ENCODE results near the gene SOX2. TPM values are rescaled to one million over a fixed set of nuclear protein-coding genes. Genes with fewer than 3 reads are reported as not detected.

Gene SOX2
- total RNA-seq, 4 donors from 2014 or later = 0.27 to 0.34 TPM; not detected in 2

- WGBS, 2 donors = 9 to 12% methylated on average over 19 to 21 of the region's 37 CpGs
- no peaks in the 10 kb centered on the region for H3K9me3 ChIP-seq
- peaks cover 0 to 22% of the 10 kb centered on the region in 2 donors for H3K4me1 ChIP-seq
- intact Hi-C loops (cut with DNase I) = loop anchor here (10.0 kb wide), 1 partner anchor 974 kb away; no protein-coding TSS in a partner anchor
- H3K27me3 ChIP-seq = peaks cover 68% of the 10 kb centered on the region
- no peaks in the 10 kb centered on the region for H3K36me3 ChIP-seq
- TF ChIP-seq CTCF (IDR thresholded peaks at IDR 0.05) = no peak
- TF ChIP-seq POLR2A (IDR thresholded peaks at IDR 0.05) = no peak
- no peak overlapping the region for H3K27ac ChIP-seq
- H3K4me3 ChIP-seq (replicated peaks in 1 of 3) = no peak overlapping the region
- no peak for DNase-seq
These were observed 1.1 kb upstream of the SOX2 start for GRCh38 chr3:181710345-181711291.

DNA sequence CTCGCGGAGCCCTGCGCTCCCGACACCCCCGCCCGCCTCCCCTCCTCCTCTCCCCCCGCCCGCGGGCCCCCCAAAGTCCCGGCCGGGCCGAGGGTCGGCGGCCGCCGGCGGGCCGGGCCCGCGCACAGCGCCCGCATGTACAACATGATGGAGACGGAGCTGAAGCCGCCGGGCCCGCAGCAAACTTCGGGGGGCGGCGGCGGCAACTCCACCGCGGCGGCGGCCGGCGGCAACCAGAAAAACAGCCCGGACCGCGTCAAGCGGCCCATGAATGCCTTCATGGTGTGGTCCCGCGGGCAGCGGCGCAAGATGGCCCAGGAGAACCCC is 464 bp downstream of the SOX2 start:
- intact Hi-C loops (cut with DNase I) = loop anchor here (10.0 kb wide), 1 partner anchor 973 kb away; no protein-coding TSS in a partner anchor
- DNase-seq = no peak
- H3K27me3 ChIP-seq = peaks cover 73% of the 10 kb centered on the region
- no peaks in the 10 kb centered on the region for H3K9me3 ChIP-seq
- WGBS, 2 donors = 2% methylated on average over 11 to 36 of the region's 44 CpGs
- no peak for TF ChIP-seq CTCF (IDR thresholded peaks at IDR 0.05)
- no peak for TF ChIP-seq POLR2A (IDR thresholded peaks at IDR 0.05)
- no peak overlapping the region for H3K4me3 ChIP-seq (replicated peaks in 1 of 3)
- no peaks in the 10 kb centered on the region for H3K36me3 ChIP-seq
- no peak overlapping the region for H3K27ac ChIP-seq
- H3K4me1 ChIP-seq = peaks cover 0 to 22% of the 10 kb centered on the region in 2 donors

GRCh38 chr3:181712553-181713279 is 991 bp downstream of the SOX2 start:
- no peaks in the 10 kb centered on the region for H3K9me3 ChIP-seq
- no peak for TF ChIP-seq POLR2A (IDR thresholded peaks at IDR 0.05)
- TF ChIP-seq CTCF (IDR thresholded peaks at IDR 0.05) = no peak
- H3K36me3 ChIP-seq = no peaks in the 10 kb centered on the region
- H3K4me3 ChIP-seq (replicated peaks in 1 of 3) = no peak overlapping the region
- DNase-seq = no peak
- peaks cover 0 to 22% of the 10 kb centered on the region in 2 donors for H3K4me1 ChIP-seq
- peaks cover 78% of the 10 kb centered on the region for H3K27me3 ChIP-seq
- intact Hi-C loops (cut with DNase I) = loop anchor here (10.0 kb wide), 1 partner anchor 972 kb away; no protein-coding TSS in a partner anchor
- WGBS, 2 donors = 2 to 4% methylated on average over 19 to 59 of the region's 65 CpGs
- H3K27ac ChIP-seq = no peak overlapping the region

DNA sequence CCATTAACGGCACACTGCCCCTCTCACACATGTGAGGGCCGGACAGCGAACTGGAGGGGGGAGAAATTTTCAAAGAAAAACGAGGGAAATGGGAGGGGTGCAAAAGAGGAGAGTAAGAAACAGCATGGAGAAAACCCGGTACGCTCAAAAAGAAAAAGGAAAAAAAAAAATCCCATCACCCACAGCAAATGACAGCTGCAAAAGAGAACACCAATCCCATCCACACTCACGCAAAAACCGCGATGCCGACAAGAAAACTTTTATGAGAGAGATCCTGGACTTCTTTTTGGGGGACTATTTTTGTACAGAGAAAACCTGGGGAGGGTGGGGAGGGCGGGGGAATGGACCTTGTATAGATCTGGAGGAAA is 1.5 kb downstream of the SOX2 start:
- H3K4me3 ChIP-seq (replicated peaks in 1 of 3) = no peak overlapping the region

More for the DNA sequence above, 1.5 kb downstream of the SOX2 start:
- H3K36me3 ChIP-seq = no peaks in the 10 kb centered on the region
- no peak overlapping the region for H3K27ac ChIP-seq
- TF ChIP-seq CTCF (IDR thresholded peaks at IDR 0.05) (no peak), POLR2A (IDR thresholded peaks at IDR 0.05) (no peak)
- no peaks in the 10 kb centered on the region for H3K9me3 ChIP-seq
- intact Hi-C loops (cut with DNase I) = loop anchor here (10.0 kb wide), 1 partner anchor 972 kb away; no protein-coding TSS in a partner anchor
- no peak for DNase-seq
- peaks cover 81% of the 10 kb centered on the region for H3K27me3 ChIP-seq
- H3K4me1 ChIP-seq = peaks cover 0 to 22% of the 10 kb centered on the region in 2 donors
- 7 to 11% methylated on average over 11 of the region's 11 CpGs for WGBS, 2 donors

All from thyroid gland (tissue), 4 donors.